Loucy (cell line): ENCODE results near the gene NCDN.

Experiments used
- H2AFZ ChIP-seq: fragments of 200-600 bp; sonication (generic); 2 replicates; pipeline ENCODE4 v1.6.0; 2016; ENCODE audit warnings: antibody characterized with exemption, mild to moderate bottlenecking, low read length, moderate library complexity
- H3F3A ChIP-seq: fragments of 200-600 bp; 2 replicates; pipeline ENCODE4 v1.6.0; 2016; ENCODE audit warnings: antibody characterized with exemption, low read depth, mild to moderate bottlenecking
- H3K27me3 ChIP-seq: fragments of 200-600 bp; sonication (generic); 2 replicates; pipeline ENCODE4 v1.6.1; 2014; ENCODE audit warnings: low read length, mild to moderate bottlenecking; ENCODE audit not compliant: insufficient read depth, poor library complexity, severe bottlenecking
- H3K36me3 ChIP-seq: fragments of 200-600 bp; sonication (generic); 2 replicates; pipeline ENCODE4 v1.6.1; 2016; ENCODE audit warnings: low read length; ENCODE audit not compliant: insufficient read depth
- H3K4me1 ChIP-seq: fragments of 200-600 bp; sonication (generic); 2 replicates; pipeline ENCODE4 v1.5.1; 2014; ENCODE audit warnings: low read length, mild to moderate bottlenecking; ENCODE audit not compliant: insufficient read depth, poor library complexity, severe bottlenecking
- H3K4me2 ChIP-seq: fragments of 200-600 bp; sonication (generic); 2 replicates; pipeline ENCODE4 v1.6.0; 2014; ENCODE audit warnings: antibody characterized with exemption, low read length, low read depth, mild to moderate bottlenecking; ENCODE audit not compliant: poor library complexity, severe bottlenecking
- H3K4me3 ChIP-seq: fragments of 200-600 bp; sonication (generic); 2 replicates; pipeline ENCODE4 v1.5.1; 2014; ENCODE audit warnings: low read length, mild to moderate bottlenecking, mixed read lengths; ENCODE audit not compliant: poor library complexity, severe bottlenecking
- H3K79me2 ChIP-seq: fragments of 200-600 bp; sonication (generic); 2 replicates; pipeline ENCODE4 v1.6.1; 2014; ENCODE audit warnings: low read length; ENCODE audit not compliant: insufficient read depth
- H3K9ac ChIP-seq: fragments of 200-600 bp; sonication (generic); 2 replicates; pipeline ENCODE4 v1.6.0; 2014; ENCODE audit warnings: mild to moderate bottlenecking, low read depth, low read length, moderate library complexity; ENCODE audit not compliant: poor library complexity, severe bottlenecking
- H3K9me2 ChIP-seq: fragments of 200-600 bp; sonication (generic); replicated peaks from 2 replicates; pipeline ENCODE4 v1.6.1; 2016; ENCODE audit warnings: low read depth, low read length, mixed read lengths
- H3K9me3 ChIP-seq: fragments of 200-600 bp; sonication (generic); 2 replicates; pipeline ENCODE4 v1.6.1; 2014; ENCODE audit warnings: mild to moderate bottlenecking, antibody characterized with exemption, low read length, low read depth; ENCODE audit not compliant: insufficient read depth
- H4K20me1 ChIP-seq: fragments of 200-600 bp; sonication (generic); 2 replicates; pipeline ENCODE4 v1.6.0; 2014; ENCODE audit warnings: antibody characterized with exemption, low read length, mild to moderate bottlenecking; ENCODE audit not compliant: insufficient read depth, poor library complexity, severe bottlenecking
- CTCF ChIP-seq: fragments of 200-600 bp; sonication (generic); conservative IDR thresholded peaks from 2 replicates; pipeline ENCODE4 v1.5.1; 2014; ENCODE audit warnings: mild to moderate bottlenecking, antibody characterized with exemption, low read length
- EZH2phosphoT487 ChIP-seq: fragments of 200-600 bp; IDR thresholded peaks from 2 replicates; pipeline ENCODE4 v1.6.1; 2018; ENCODE audit warnings: antibody characterized with exemption, mild to moderate bottlenecking, moderate library complexity, borderline replicate concordance

Gene NCDN

GRCh38 chr1:35546614-35547013 lies 11.0 kb upstream of the NCDN start:
- H3K79me2 ChIP-seq: peaks cover 43% of the 10 kb centered on the region
- TF ChIP-seq CTCF: no peak
- no peak for TF ChIP-seq EZH2phosphoT487

GRCh38 chr1:35553851-35554250 lies 3.7 kb upstream of the NCDN start:
- Histone ChIP-seq H3F3A (no peaks in the 10 kb centered on the region), H3K9me3 (no peaks in the 10 kb centered on the region), H3K9ac (peak overlapping the region; percentile 5), H3K79me2 (peaks cover 52% of the 10 kb centered on the region), H4K20me1 (peaks cover 11% of the 10 kb centered on the region), H3K4me3 (no peak overlapping the region), H3K36me3 (peaks cover 5% of the 10 kb centered on the region; the same call in 1 of the 2 replicates), H3K4me1 (peaks cover 39% of the 10 kb centered on the region), H3K4me2 (peak overlapping the region; percentile 88), H3K9me2 (no peaks in the 10 kb centered on the region), H3K27me3 (no peaks in the 10 kb centered on the region), H2AFZ (no peak overlapping the region)
- TF ChIP-seq CTCF (no peak), EZH2phosphoT487 (no peak)

More at GRCh38 chr1:35546614-35547013, 11.0 kb upstream of the NCDN start:
- Histone ChIP-seq H3K27me3 (no peaks in the 10 kb centered on the region), H3K4me1 (peaks cover 15% of the 10 kb centered on the region), H2AFZ (no peak overlapping the region), H3K9ac (no peak overlapping the region), H4K20me1 (peaks cover 4% of the 10 kb centered on the region), H3K36me3 (peaks cover 4% of the 10 kb centered on the region; the same call in 1 of the 2 replicates), H3K4me3 (no peak overlapping the region), H3F3A (no peaks in the 10 kb centered on the region), H3K4me2 (no peak overlapping the region), H3K9me3 (no peaks in the 10 kb centered on the region), H3K9me2 (no peaks in the 10 kb centered on the region)

- peaks cover 18% of the 10 kb centered on the region for H4K20me1 ChIP-seq
- TF ChIP-seq CTCF (no peak), EZH2phosphoT487 (no peak)
- H3K4me2 ChIP-seq: peak overlapping the region; percentile 88
- peak overlapping the region; percentile 34 for H3K9ac ChIP-seq
- no peaks in the 10 kb centered on the region for H3F3A ChIP-seq
- no peaks in the 10 kb centered on the region for H3K9me3 ChIP-seq
- peak overlapping the region; percentile 81 for H3K4me3 ChIP-seq
- H3K79me2 ChIP-seq: peaks cover 56% of the 10 kb centered on the region
- peaks cover 40% of the 10 kb centered on the region for H3K4me1 ChIP-seq
- no peaks in the 10 kb centered on the region for H3K9me2 ChIP-seq
- peaks cover 5% of the 10 kb centered on the region; the same call in 1 of the 2 replicates for H3K36me3 ChIP-seq
- H3K27me3 ChIP-seq: no peaks in the 10 kb centered on the region
- no peak overlapping the region for H2AFZ ChIP-seq
Observed at GRCh38 chr1:35554266-35555211, 3.1 kb upstream of the NCDN start.
